GM10266 (cell line): Measurements from ENCODE around the gene LAP3.

ENCODE experiments used
- DNase-seq: peaks from one replicate; pipeline ENCODE4 v3.0.0; 2012; ENCODE audit errors: extremely low spot score
- TF ChIP-seq, protein P1 (sequence below): IDR thresholded peaks from 2 replicates; pipeline ENCODE4 v1.5.1; 2012; ENCODE audit warnings: mild to moderate bottlenecking, low read depth; ENCODE audit not compliant: control insufficient read depth, insufficient read depth; ENCODE audit errors: missing control alignments

LAP3 gene

DNA sequence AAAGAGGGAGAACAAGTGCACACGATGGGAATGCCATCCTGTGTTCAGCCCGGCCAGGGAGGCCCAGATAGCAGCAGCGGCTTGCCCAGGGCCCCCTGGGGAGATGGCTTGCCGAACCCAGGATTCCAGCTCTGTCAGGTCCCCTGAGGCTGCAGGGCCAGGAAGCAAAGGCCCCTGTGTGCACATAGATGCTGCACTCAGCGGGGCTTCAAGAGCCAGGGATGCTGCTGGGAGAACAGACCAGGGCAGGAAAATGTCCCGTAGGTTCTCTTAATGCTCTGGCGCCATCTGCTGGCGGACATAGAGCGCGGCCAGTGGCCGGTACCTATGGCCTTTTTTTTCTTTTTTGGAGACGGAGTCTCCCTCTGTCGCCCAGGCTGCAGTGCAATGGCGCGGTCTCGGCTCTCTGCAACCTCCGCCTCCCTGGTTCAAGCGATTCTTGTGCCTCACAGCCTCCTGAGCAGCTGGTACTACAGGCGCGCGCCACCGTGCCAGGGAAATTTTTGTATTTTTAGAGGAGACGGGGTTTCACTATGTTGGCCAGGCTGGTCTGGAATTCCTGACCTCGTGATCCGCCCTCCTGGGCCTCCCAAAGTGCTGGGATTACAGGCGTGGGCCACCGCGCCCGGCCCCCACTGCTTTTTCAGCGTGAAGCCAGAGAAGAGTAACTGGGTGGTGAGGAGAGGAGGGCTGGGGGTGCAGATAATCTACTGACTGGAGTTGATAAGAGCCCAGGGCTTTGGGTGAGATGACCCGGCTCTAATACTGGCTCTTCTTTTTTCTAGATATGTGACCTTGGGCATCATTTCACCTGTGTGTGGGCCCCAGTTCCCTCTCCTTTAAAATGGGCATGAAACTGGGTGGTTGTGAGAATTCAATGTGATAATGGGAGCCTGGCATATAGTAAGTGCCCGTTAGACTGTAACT, 60.0 kb downstream of the LAP3 start:
- DNase-seq, result peak; percentile 84

DNA sequence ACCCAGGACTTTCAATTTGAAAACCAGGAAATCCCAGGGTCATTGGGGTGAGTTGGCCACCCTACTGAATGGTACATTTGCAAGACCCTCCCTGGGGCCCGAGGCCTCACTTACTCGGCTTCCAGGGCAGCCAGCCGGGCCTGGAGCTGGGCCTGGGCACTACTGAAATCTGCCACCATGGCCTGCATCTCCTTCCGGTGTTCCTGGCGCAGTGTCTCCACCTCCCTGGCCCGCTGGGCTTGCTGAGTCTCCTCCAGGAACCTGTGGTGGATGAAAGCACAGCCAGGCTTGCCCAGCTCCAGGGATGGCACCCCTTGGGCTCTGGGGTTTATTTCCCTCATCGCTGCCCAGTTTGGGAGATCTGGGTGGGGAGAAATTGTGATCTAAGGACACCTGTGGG, 62.1 kb downstream of the LAP3 start:
- TF ChIP-seq, protein P1, sequence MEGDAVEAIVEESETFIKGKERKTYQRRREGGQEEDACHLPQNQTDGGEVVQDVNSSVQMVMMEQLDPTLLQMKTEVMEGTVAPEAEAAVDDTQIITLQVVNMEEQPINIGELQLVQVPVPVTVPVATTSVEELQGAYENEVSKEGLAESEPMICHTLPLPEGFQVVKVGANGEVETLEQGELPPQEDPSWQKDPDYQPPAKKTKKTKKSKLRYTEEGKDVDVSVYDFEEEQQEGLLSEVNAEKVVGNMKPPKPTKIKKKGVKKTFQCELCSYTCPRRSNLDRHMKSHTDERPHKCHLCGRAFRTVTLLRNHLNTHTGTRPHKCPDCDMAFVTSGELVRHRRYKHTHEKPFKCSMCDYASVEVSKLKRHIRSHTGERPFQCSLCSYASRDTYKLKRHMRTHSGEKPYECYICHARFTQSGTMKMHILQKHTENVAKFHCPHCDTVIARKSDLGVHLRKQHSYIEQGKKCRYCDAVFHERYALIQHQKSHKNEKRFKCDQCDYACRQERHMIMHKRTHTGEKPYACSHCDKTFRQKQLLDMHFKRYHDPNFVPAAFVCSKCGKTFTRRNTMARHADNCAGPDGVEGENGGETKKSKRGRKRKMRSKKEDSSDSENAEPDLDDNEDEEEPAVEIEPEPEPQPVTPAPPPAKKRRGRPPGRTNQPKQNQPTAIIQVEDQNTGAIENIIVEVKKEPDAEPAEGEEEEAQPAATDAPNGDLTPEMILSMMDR, result no peak
- no peak for DNase-seq

More for the DNA sequence above, 60.0 kb downstream of the LAP3 start:
- TF ChIP-seq, protein P1, result peak; percentile 83

DNA sequence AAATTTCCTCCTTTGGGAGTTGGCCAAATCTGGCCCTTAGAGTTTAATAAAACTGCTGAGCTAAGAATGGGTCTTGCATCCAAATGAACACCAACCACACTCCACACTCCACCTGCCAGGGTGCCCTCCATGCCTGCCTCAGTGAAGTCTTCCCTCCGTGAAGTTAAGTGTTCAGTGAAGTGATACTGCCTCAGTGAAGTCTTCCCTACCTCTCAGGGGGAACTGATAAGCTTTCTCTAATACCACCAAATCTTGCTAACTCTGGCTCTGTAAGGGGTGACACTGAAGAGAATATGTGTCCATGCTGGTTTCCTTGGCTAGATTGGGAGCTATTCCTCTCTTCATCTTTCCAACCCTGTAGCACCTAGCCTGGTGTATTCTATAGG, 65.4 kb downstream of the LAP3 start:
- DNase-seq, result no peak
- TF ChIP-seq, protein P1, result no peak

DNA sequence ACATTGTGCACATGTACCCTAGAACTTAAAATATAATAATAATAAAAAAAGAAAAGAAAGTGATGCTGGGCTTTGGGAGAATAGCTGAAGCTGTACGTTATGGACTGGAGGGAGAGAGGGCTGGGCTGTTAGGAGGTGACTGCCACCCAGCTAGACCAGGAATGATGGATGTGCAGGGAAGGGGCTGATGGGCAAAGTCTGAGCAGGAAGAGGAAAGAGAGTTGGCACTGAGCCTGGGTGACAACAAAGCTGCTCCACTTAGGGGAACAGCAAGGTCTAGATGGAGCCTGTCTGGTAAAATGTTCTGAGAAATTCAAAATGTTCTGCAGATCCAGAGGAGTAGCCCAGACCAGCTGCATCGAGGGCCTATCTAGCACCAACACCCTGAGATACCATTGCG, 69.7 kb downstream of the LAP3 start:
- DNase-seq, result no peak
- TF ChIP-seq, protein P1, result no peak

DNA sequence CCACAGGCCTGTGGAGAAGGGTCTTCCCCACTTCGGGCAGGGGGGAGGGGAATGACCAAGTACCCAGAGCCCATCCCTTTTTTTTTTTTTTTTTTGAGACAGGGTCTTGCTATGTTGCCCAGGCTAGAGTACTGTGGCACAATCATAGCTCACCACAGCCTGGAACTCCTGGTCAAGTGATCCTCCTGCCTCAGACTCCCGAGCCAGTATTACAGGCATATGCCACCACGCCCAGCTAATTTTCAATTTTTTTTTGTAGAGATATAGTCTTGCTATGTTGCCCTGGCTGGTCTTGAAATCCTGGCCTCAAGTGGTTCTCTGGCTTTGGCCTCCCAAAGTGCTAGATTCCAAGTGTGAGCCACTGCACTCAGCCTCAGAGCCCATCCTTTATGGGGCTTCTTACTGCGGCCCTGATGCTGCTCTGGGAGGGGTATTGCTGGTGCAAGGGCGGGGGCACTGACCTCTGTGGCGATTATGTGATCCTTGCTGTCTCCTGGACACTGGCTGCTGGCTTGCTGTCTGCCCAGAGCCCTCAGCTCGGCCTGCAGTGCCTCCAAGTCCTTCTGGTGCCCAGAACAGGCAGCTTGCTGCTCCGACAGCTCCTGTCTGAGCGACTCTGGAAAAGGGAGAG, 70.3 kb downstream of the LAP3 start:
- TF ChIP-seq, protein P1, result no peak
- DNase-seq, result no peak

DNA sequence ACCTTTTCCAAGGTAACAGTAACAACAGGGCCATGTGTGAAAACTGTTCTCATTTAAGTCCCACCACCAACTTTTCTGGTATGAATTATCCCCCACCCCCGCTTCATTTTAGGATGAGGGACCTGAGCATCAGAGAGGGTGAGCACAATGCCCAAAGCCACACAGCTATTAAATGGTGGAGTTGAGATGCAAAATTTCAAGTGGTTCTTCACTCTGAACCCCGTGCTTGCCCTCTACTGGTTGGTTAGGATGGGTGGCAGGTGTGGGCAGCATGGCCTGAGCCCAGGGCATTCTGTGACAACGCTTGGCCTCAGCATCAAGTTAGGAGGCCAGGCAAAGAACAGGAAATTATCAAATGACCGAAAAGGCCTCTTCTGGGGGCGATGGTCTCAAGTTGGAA, 70.9 kb downstream of the LAP3 start:
- no peak for DNase-seq
- TF ChIP-seq, protein P1, result no peak

DNA sequence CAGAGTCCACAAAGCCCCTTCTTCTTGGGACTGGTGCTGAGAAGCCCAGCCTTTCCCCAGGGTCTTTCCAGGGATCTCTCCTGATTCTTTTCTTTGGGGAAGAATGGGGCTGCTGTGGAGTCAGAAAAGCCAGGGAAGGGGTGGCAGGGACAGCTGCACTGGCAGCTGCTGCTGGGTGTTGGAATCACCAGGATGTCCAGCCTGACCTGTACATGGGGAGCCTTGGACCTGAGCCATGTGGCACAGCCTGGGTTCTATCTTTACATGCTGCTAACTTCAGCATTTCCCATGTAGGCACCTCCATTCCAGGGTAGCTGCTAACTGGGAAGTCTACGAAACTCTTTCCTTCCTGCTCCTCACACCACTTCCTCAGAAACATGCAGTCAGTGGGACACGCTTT, 73.4 kb downstream of the LAP3 start:
- DNase-seq, result no peak
- TF ChIP-seq, protein P1, result no peak
